ENCODE results near the gene TECTA. TPM values are rescaled to one million over a fixed set of nuclear protein-coding genes. Genes with fewer than 3 reads are reported as not detected.

The TECTA gene
- total RNA-seq, 2 experiments from 2014 or later = 0.22 to 0.42 TPM

DNA sequence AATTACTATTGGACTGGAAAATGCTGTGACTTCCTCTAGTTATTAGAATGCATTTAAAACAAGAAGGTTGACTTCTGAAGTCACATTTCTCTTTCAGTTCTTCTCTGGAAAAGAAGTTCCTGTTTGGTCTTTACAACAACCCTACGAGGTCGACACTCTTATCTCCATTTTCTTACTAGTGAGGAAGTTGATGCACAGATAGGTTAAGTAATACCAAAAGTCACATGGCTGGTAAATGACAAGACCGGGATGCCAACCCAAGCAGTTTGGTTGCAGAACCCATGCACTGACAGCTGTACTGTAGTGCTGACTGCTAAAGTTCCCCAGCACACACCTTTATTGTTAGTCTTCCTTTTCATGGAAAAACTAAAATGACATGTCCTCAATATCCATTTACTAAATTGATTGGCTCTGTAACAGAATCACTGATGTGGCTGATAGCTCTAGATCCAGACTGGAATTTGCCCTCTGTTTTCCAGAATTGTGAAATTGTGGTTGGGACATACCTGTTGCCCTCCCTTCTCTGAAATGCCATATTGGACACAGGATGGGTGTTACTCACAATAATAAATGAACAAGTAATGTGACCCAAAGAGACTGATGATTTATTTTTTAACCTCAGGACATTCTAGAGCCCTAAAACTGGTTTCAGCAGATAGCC, 9.4 kb upstream of the TECTA start:
- intact Hi-C loops (cut with DNase I, micrococcal nuclease) = no loop called here
- no peak overlapping the region for H3K4me3 ChIP-seq (ENCODE audit: low read length)
- POLR2A ChIA-PET = no interaction called here
- no peak overlapping the region for H3K27ac ChIP-seq (ENCODE audit: low read depth in 1 of 2, low read length in 2 of 2)
- Mint-ChIP-seq H3K27me3 (no peaks in the 10 kb centered on the region), H3K36me3 (ENCODE audit: low read depth) (peaks cover 23% of the 10 kb centered on the region), H3K27ac (no peak overlapping the region), H3K4me3 (no peak overlapping the region), H3K4me1 (ENCODE audit: low read depth) (no peaks in the 10 kb centered on the region), H3K9me3 (no peaks in the 10 kb centered on the region)
- DNase-seq = peak in 3 of 14 experiments; percentile 4 to 20 (median 18)
- H3K9me3 ChIP-seq (ENCODE audit: control insufficient read depth in 1 of 2, insufficient read depth in 1 of 2, low read length in 2 of 2) = no peaks in the 10 kb centered on the region
- H3K4me1 ChIP-seq (ENCODE audit: insufficient read depth, low read length) = no peaks in the 10 kb centered on the region
- H3K27me3 ChIP-seq (ENCODE audit: control insufficient read depth in 1 of 2, insufficient read depth in 2 of 2, low read length in 2 of 2) = no peaks in the 10 kb centered on the region
- H3K36me3 ChIP-seq (ENCODE audit: insufficient read depth, low read length) = peaks cover 18% of the 10 kb centered on the region
- TF ChIP-seq, protein P1, sequence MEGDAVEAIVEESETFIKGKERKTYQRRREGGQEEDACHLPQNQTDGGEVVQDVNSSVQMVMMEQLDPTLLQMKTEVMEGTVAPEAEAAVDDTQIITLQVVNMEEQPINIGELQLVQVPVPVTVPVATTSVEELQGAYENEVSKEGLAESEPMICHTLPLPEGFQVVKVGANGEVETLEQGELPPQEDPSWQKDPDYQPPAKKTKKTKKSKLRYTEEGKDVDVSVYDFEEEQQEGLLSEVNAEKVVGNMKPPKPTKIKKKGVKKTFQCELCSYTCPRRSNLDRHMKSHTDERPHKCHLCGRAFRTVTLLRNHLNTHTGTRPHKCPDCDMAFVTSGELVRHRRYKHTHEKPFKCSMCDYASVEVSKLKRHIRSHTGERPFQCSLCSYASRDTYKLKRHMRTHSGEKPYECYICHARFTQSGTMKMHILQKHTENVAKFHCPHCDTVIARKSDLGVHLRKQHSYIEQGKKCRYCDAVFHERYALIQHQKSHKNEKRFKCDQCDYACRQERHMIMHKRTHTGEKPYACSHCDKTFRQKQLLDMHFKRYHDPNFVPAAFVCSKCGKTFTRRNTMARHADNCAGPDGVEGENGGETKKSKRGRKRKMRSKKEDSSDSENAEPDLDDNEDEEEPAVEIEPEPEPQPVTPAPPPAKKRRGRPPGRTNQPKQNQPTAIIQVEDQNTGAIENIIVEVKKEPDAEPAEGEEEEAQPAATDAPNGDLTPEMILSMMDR (IDR thresholded peaks at IDR 0.05) = no peak
- CTCF ChIA-PET = no interaction called here
- ATAC-seq (ENCODE audit: poor library complexity) = no peak

DNA sequence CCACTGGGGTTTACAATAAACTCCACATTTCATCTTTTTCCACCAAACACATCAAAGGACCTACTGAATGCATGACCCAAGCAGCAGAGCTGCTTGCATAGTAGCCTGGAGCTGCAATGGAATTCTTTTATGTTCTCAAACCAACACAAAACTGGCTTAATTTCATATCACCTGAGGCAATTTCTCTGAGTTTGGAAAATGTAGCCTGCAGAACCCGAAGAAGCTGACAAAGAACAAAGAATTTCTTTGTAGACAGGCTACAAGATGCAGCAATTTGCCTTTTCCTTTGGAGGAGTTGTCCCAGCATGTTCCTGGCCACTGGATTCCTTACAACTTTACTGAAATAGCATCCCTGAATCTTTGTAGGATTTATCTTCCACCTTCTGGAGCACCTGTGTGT, 5.5 kb upstream of the TECTA start:
- Histone ChIP-seq H3K27ac (ENCODE audit: low read depth in 1 of 2, low read length in 2 of 2) (no peak overlapping the region), H3K9me3 (ENCODE audit: control insufficient read depth in 1 of 2, insufficient read depth in 1 of 2, low read length in 2 of 2) (no peaks in the 10 kb centered on the region), H3K27me3 (ENCODE audit: control insufficient read depth in 1 of 2, insufficient read depth in 2 of 2, low read length in 2 of 2) (no peaks in the 10 kb centered on the region), H3K4me3 (ENCODE audit: low read length) (no peak overlapping the region), H3K4me1 (ENCODE audit: insufficient read depth, low read length) (no peaks in the 10 kb centered on the region), H3K36me3 (ENCODE audit: insufficient read depth, low read length) (no peaks in the 10 kb centered on the region)
- intact Hi-C loops (cut with DNase I, micrococcal nuclease) = no loop called here
- DNase-seq (no peak), ATAC-seq (ENCODE audit: poor library complexity) (no peak)
- Mint-ChIP-seq H3K9me3 (no peaks in the 10 kb centered on the region), H3K4me1 (ENCODE audit: low read depth) (no peaks in the 10 kb centered on the region), H3K36me3 (ENCODE audit: low read depth) (no peaks in the 10 kb centered on the region), H3K27ac (no peak overlapping the region), H3K27me3 (no peaks in the 10 kb centered on the region), H3K4me3 (no peak overlapping the region)
- TF ChIP-seq, protein P1 (IDR thresholded peaks at IDR 0.05) = no peak
- CTCF ChIA-PET = no interaction called here
- POLR2A ChIA-PET = no interaction called here

DNA sequence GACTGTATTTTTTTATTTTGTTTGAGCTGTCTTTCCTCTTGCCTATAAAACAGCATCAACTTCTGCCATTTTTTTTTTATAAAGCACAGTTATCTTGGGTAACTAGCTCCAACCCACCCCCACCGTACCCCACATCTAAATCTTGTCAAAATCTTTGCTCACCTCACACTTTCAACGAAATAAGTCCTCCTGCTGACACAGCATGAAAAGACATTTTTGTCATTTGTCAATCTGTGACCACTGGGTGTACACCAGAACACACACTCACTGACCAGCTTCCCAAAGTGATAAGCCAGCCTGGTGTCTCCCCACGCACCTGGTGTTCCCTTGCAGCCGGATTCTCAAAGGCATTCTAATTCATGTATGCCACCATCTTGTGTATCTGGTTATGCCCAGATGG, 1.7 kb upstream of the TECTA start:
- ChIA-PET POLR2A (no interaction called here), CTCF (no interaction called here)
- Mint-ChIP-seq H3K27me3 (no peaks in the 10 kb centered on the region), H3K36me3 (ENCODE audit: low read depth) (no peaks in the 10 kb centered on the region), H3K4me1 (ENCODE audit: low read depth) (no peaks in the 10 kb centered on the region), H3K4me3 (no peak overlapping the region), H3K9me3 (no peaks in the 10 kb centered on the region), H3K27ac (no peak overlapping the region)
- Histone ChIP-seq H3K27ac (ENCODE audit: low read depth in 1 of 2, low read length in 2 of 2) (no peak overlapping the region), H3K4me1 (ENCODE audit: insufficient read depth, low read length) (no peaks in the 10 kb centered on the region), H3K9me3 (ENCODE audit: control insufficient read depth in 1 of 2, insufficient read depth in 1 of 2, low read length in 2 of 2) (no peaks in the 10 kb centered on the region), H3K36me3 (ENCODE audit: insufficient read depth, low read length) (no peaks in the 10 kb centered on the region), H3K27me3 (ENCODE audit: control insufficient read depth in 1 of 2, insufficient read depth in 2 of 2, low read length in 2 of 2) (no peaks in the 10 kb centered on the region), H3K4me3 (ENCODE audit: low read length) (no peak overlapping the region)
- TF ChIP-seq, protein P1 (IDR thresholded peaks at IDR 0.05) = no peak
- DNase-seq = no peak
- ATAC-seq (ENCODE audit: poor library complexity) = no peak
- intact Hi-C loops (cut with DNase I, micrococcal nuclease) = no loop called here

Data from CD4-positive, alpha-beta T cell (primary cell).